ENCODE measurements around the gene LRP5. TPM values are rescaled to one million over a fixed set of nuclear protein-coding genes. Genes with fewer than 3 reads are reported as not detected.
"Not testable (repeated sequence)": the region's sequence is repeated elsewhere in the genome, so short reads cannot be mapped to it uniquely, and the experiment has no call there.

Gene LRP5
- total and polyA plus RNA-seq, 2 donors: 30.8 to 54.8 TPM

DNA sequence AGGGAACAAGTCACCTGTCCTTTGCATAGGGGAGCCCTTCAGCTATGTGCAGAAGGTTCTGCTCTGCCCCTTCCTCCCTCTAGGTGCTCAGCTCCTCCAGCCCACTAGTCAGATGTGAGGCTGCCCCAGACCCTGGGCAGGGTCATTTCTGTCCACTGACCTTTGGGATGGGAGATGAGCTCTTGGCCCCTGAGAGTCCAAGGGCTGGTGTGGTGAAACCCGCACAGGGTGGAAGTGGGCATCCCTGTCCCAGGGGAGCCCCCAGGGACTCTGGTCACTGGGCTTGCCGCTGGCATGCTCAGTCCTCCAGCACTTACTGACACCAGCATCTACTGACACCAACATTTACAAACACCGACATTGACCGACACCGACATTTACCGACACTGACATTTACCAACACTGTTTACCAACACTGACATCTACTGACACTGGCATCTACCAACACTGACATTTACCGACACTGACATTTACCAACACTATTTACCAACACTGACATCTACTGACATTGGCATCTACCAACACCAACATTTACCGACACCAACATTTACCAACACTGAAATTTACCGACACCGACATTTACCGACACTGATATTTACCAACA is 76.3 kb downstream of the LRP5 start:
- Histone ChIP-seq H3K27ac (ENCODE audit: low read depth) (no peak overlapping the region), H3K4me1 (ENCODE audit: insufficient read depth) (no peaks in the 10 kb centered on the region), H3K36me3 (ENCODE audit: insufficient read depth) (peaks cover 2% of the 10 kb centered on the region), H3K4me3 (ENCODE audit: low read depth, low read length) (no peak overlapping the region)
- 93% methylated on average over 11 of the region's 11 CpGs for WGBS
- DNase-seq (ENCODE audit: extremely low spot score): no peak

DNA sequence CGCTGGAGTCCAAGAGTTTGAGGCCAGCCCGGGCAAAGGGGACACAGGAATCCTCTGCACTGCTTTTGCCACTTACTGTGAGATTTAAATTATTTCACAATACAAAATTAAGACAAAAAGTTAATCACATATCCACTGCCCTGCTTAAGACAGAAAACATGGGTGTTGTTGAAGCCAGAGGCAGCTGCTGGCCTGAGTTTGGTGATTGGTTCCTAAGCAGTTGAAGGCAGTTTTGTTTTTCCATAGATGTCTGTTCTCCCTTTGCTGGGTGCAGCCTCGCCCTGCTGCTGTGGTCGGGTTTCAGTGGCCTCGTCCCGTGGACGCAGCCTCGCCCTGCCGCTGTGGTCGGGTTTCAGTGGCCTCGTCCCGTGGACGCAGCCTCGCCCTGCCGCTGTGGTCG is 77.9 kb downstream of the LRP5 start:
- 97% methylated on average over 16 of the region's 16 CpGs for whole genome bisulfite sequencing
- peaks cover 2% of the 10 kb centered on the region for H3K36me3 ChIP-seq (ENCODE audit: insufficient read depth)
- H3K27ac ChIP-seq (ENCODE audit: low read depth): no peak overlapping the region
- no peak for DNase-seq (ENCODE audit: extremely low spot score)
- no peak overlapping the region for H3K4me3 ChIP-seq (ENCODE audit: low read depth, low read length)
- H3K4me1 ChIP-seq (ENCODE audit: insufficient read depth): no peaks in the 10 kb centered on the region

DNA sequence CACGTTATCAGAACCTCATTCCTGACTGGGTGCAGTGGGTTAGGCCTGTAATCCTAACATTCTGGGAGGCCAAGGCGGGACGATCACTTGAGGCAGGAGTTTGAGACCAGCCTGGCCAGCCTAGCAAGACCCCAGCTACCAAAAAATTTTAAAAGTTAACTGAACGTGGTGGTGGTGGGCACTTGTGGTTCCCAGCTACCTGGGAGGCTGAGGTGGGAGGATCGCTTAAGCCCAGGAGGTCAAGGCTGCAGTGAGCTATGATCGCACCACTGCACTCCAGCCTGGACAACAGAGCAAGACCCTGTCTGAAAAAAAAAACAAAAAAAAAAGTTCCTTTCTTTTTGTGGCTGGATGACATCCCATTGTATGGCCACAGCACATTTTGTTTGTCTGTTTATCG is 80.4 kb downstream of the LRP5 start:
- no peak for DNase-seq (ENCODE audit: extremely low spot score)
- H3K4me3 ChIP-seq (ENCODE audit: low read depth, low read length): no peak overlapping the region
- H3K36me3 ChIP-seq (ENCODE audit: insufficient read depth): no peaks in the 10 kb centered on the region
- WGBS: 95% methylated on average over 7 of the region's 7 CpGs
- H3K27ac ChIP-seq (ENCODE audit: low read depth): no peak overlapping the region
- H3K4me1 ChIP-seq (ENCODE audit: insufficient read depth): no peaks in the 10 kb centered on the region

DNA sequence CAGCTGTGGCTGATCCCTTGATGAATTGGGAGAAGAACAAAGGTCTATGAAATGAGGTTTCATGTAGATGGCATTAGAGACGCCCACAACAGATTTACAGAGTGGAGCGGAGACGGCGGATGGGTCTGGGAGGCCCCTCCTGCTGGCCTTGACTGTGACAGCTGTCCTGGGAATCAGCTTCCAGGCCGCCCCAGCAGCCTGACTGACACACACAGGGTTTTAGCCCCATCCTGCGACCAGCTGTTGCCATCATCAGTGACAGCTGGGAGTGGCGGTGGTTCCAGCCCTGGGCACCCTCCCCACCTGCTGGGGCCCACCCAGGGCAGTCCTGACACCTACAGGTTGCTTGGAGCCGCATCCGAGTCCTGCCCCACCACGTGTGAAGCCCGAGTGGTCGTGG is 84.1 kb downstream of the LRP5 start:
- WGBS: 81% methylated on average over 12 of the region's 12 CpGs
- Histone ChIP-seq H3K27ac (ENCODE audit: low read depth) (no peak overlapping the region), H3K36me3 (ENCODE audit: insufficient read depth) (no peaks in the 10 kb centered on the region), H3K4me3 (ENCODE audit: low read depth, low read length) (no peak overlapping the region), H3K4me1 (ENCODE audit: insufficient read depth) (no peaks in the 10 kb centered on the region)
- no peak for DNase-seq (ENCODE audit: extremely low spot score)

DNA sequence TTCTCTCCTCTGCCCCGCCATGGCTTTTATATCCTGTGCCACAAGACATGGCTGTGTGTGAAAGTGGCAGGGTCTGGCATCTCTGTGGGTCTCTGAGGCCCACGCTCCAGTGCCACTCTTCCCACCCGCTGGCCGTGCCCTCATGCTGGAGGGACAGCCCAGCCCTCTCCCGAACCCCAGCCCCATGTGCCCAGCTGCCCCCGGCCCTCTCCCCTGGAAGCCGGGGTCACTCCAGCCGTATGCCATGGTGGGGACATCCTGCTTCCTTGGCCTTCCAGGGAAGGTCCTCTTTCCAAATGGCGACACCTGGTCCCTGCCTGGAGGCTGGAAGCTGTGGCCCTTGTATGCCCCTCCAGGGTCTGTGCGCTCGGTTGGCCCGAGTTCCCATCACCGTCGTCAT is 84.9 kb downstream of the LRP5 start:
- Histone ChIP-seq H3K4me3 (ENCODE audit: low read depth, low read length) (no peak overlapping the region), H3K36me3 (ENCODE audit: insufficient read depth) (no peaks in the 10 kb centered on the region), H3K4me1 (ENCODE audit: insufficient read depth) (no peaks in the 10 kb centered on the region), H3K27ac (ENCODE audit: low read depth) (no peak overlapping the region)
- WGBS: 93% methylated on average over 14 of the region's 14 CpGs
- DNase-seq (ENCODE audit: extremely low spot score): no peak

DNA sequence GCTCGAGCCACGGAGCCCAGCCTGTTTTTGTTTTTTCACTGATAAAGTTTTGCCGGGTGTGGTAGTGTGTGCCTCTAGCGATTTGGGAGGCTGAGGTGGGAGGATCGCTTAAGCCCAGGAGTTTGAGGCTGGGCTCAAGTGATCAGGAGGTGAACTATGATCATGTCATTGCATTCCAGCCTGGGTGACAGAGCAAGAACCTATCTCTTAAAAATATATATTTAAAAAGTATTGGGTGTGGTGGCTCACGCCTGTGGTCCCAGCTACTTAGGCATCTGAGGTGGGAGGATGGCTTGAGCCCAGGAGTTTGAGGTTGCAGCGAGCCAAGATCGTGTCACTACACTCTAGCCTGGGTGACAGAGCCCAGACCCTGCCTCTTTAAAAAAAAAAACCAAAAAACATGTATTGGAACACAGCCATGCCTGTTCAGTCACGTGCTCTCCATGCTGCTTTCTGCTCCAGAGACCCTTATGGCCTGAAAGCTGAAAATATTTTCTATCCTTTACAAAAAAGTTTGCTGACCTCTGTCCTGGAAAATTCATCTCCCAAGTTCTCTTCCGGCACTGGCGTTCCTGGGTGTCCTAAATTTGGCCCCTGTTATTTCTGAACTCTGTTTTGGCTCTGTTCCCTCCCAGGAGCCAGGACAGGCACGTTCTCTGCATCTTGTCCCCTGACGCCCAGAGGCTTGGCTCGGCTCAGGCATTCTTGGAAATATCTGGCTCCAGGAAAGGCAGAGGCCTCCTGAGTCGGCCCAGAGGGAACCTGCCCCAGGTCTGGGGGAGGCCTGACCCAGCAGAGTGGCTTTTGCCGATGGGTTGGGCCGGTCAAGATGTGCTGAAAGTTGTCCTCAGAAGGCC is 86.8 kb downstream of the LRP5 start:
- 30% methylated on average over 17 of the region's 17 CpGs for WGBS
- no peak overlapping the region for H3K4me3 ChIP-seq (ENCODE audit: low read depth, low read length)

DNA sequence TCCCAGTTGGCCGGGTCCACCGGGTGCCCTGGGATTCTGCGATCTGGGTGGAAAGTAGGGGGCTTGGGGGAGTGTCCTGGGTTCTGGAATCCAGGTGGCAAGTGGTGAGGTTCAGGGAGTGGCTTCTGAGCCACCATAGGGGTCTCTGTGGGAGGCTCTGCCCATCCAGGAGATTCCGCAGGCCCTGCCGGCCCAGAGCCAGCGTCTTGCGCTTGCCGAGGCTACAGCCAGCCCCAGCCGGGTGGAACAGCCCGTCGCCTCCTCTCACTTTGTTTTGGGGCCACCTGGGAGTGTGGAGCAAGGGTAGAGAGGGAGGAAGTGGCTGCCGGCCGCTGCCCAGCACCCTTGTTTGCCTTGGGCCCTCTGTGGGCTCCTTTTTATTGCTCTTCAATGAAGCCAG is 87.5 kb downstream of the LRP5 start:
- WGBS: 51% methylated on average over 13 of the region's 13 CpGs
- H3K4me3 ChIP-seq (ENCODE audit: low read depth, low read length): no peak overlapping the region

More for the DNA sequence above, 86.8 kb downstream of the LRP5 start:
- Histone ChIP-seq H3K36me3 (ENCODE audit: insufficient read depth) (no peaks in the 10 kb centered on the region), H3K27ac (ENCODE audit: low read depth) (no peak overlapping the region), H3K4me1 (ENCODE audit: insufficient read depth) (no peaks in the 10 kb centered on the region)
- DNase-seq (ENCODE audit: extremely low spot score): no peak

DNA sequence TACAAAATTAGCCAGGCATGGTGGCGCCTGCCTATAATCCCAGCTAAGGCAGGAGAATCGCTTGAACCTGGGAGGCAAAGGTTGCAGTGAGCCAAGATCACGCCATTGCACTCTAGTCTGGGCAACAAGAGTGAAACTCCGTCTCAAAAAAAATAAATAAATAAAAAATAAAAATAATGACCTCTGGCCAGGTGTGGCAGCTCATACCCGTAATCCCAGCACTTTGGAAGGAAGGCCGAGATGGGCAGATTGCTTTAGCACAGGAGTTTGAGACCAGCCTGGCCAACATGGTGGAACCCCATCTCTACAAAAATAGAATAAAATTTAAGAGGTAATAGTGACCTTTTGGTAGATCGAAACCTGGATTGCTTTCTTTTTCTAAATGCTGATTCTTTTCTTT is 88.2 kb downstream of the LRP5 start:
- not testable (repeated sequence) for DNase-seq (ENCODE audit: extremely low spot score); H3K4me1 ChIP-seq (ENCODE audit: insufficient read depth); H3K27ac ChIP-seq (ENCODE audit: low read depth); H3K36me3 ChIP-seq (ENCODE audit: insufficient read depth); H3K4me3 ChIP-seq (ENCODE audit: low read depth, low read length)
- WGBS: 92% methylated on average over 7 of the region's 7 CpGs

More for the DNA sequence above, 87.5 kb downstream of the LRP5 start:
- Histone ChIP-seq H3K36me3 (ENCODE audit: insufficient read depth) (no peaks in the 10 kb centered on the region), H3K4me1 (ENCODE audit: insufficient read depth) (no peaks in the 10 kb centered on the region), H3K27ac (ENCODE audit: low read depth) (no peak overlapping the region)
- DNase-seq (ENCODE audit: extremely low spot score): no peak

DNA sequence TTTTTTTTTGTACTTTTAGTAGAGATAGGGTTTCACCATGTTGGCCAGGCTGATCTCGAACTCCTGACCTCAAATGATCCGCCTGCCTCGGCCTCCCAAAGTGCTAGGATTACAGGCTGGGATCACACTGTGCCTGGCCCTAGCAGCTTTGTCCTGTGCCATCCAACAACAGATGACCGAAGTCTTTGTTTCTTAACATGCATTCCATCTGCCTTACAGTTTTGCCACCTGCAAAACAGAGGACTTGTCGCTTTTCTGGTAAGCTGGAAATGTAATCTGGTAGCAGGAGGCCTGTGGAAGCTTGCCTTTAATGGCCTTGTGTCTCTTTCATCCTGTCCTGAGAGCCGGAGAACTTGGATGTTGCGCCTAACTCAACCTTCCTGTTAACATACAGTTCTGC is 89.5 kb downstream of the LRP5 start:
- H3K4me3 ChIP-seq (ENCODE audit: low read depth, low read length): no peak overlapping the region
- WGBS: 91% methylated on average over 7 of the region's 7 CpGs
- no peak overlapping the region for H3K27ac ChIP-seq (ENCODE audit: low read depth)
- DNase-seq (ENCODE audit: extremely low spot score): no peak
- no peaks in the 10 kb centered on the region for H3K36me3 ChIP-seq (ENCODE audit: insufficient read depth)
- H3K4me1 ChIP-seq (ENCODE audit: insufficient read depth): no peaks in the 10 kb centered on the region

DNA sequence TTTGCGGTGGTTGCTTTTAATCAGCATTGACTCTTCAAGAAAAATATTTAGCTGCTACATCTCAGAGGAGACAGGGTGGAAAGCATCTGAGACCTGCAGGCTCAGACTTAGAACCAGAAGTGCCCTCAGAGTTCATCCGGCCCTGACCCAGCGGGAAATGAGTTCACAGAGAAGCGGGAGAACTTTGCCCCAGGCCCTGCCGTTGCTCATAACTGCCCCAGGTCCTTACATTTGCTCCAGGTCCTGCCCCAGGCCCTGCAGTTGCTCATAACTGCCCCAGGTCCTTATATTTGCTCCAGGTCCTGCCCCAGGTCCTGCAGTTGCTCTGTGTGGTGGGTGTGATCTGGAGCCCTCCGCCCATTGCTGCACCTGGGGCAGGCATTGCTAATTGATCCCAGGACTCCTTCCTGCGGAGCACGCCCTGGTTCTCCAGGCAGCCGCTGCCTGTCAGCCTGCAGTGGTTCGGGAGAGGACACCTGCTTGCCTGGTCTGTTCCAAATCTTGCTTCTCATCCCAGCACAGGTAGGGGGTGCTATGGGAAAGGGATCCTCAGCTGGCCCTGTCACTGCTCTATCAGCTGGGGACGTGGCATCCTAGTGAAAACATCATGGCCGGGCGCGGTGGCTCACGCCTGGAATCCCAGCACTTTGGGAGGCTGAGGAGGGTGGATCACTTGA is 90.1 kb downstream of the LRP5 start:
- no peak for DNase-seq (ENCODE audit: extremely low spot score)
- Histone ChIP-seq H3K27ac (ENCODE audit: low read depth) (no peak overlapping the region), H3K4me3 (ENCODE audit: low read depth, low read length) (no peak overlapping the region), H3K36me3 (ENCODE audit: insufficient read depth) (no peaks in the 10 kb centered on the region), H3K4me1 (ENCODE audit: insufficient read depth) (no peaks in the 10 kb centered on the region)
- WGBS: 94% methylated on average over 15 of the region's 15 CpGs

DNA sequence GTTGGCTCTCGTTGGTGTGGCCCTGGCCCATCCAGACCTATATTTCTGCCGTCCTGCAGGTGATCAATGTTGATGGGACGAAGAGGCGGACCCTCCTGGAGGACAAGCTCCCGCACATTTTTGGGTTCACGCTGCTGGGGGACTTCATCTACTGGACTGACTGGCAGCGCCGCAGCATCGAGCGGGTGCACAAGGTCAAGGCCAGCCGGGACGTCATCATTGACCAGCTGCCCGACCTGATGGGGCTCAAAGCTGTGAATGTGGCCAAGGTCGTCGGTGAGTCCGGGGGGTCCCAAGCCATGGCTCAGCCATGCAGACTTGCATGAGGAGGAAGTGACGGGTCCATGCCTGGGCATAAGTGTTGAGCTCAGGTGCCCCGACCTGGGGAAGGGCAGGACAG is 91.0 kb downstream of the LRP5 start:
- no peak for DNase-seq (ENCODE audit: extremely low spot score)
- H3K36me3 ChIP-seq (ENCODE audit: insufficient read depth): no peaks in the 10 kb centered on the region
- WGBS: 95% methylated on average over 18 of the region's 18 CpGs
- H3K4me3 ChIP-seq (ENCODE audit: low read depth, low read length): no peak overlapping the region
- no peak overlapping the region for H3K27ac ChIP-seq (ENCODE audit: low read depth)
- no peaks in the 10 kb centered on the region for H3K4me1 ChIP-seq (ENCODE audit: insufficient read depth)

DNA sequence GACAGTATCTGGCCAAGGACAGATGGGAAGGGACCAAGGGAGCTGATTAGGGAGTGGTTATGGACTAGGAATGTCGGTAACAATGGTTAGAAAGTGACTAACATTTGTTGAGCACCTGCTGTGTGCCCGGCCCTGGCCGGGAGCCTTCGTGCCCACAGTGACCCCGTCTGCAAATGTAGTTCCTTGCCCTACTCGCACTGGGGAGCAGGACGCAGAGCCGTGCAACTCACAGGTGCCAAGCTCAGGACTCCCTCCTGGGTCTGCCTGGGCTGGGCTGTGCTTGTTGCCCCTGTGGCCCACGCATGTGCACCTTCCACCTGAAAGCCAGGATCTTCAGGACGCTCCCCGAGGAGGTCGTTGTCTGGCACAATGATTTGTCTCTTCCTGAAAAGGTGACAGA is 91.4 kb downstream of the LRP5 start:
- H3K36me3 ChIP-seq (ENCODE audit: insufficient read depth): no peaks in the 10 kb centered on the region
- DNase-seq (ENCODE audit: extremely low spot score): no peak
- H3K4me3 ChIP-seq (ENCODE audit: low read depth, low read length): no peak overlapping the region
- no peaks in the 10 kb centered on the region for H3K4me1 ChIP-seq (ENCODE audit: insufficient read depth)
- WGBS: 91% methylated on average over 12 of the region's 12 CpGs
- no peak overlapping the region for H3K27ac ChIP-seq (ENCODE audit: low read depth)

DNA sequence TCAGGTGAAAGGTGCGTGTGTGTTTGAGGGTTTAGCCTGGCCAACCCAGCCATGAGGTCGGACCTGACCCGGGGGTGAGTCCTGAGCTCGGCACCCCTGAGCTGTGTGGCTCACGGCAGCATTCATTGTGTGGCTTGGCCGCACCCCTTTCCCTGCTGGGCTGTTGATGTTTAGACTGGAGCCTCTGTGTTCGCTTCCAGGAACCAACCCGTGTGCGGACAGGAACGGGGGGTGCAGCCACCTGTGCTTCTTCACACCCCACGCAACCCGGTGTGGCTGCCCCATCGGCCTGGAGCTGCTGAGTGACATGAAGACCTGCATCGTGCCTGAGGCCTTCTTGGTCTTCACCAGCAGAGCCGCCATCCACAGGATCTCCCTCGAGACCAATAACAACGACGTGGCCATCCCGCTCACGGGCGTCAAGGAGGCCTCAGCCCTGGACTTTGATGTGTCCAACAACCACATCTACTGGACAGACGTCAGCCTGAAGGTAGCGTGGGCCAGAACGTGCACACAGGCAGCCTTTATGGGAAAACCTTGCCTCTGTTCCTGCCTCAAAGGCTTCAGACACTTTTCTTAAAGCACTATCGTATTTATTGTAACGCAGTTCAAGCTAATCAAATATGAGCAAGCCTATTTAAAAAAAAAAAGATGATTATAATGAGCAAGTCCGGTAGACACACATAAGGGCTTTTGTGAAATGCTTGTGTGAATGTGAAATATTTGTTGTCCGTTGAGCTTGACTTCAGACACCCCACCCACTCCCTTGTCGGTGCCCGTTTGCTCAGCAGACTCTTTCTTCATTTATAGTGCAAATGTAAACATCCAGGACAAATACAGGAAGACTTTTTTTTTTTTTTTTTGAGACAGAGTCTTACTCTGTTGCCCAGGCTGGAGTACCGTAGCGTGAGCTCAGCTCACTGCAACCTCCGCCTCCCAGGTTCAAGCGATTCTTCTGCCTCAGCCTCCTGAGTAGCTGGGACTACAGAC is 94.2 kb downstream of the LRP5 start:
- H3K27ac ChIP-seq (ENCODE audit: low read depth): no peak overlapping the region
- H3K36me3 ChIP-seq (ENCODE audit: insufficient read depth): peaks cover 5% of the 10 kb centered on the region
- H3K4me3 ChIP-seq (ENCODE audit: low read depth, low read length): no peak overlapping the region
- 83% methylated on average over 34 of the region's 34 CpGs for WGBS
- DNase-seq (ENCODE audit: extremely low spot score): no peak
- H3K4me1 ChIP-seq (ENCODE audit: insufficient read depth): no peaks in the 10 kb centered on the region
